ENCODE results near the gene CNTN5.

DNA sequence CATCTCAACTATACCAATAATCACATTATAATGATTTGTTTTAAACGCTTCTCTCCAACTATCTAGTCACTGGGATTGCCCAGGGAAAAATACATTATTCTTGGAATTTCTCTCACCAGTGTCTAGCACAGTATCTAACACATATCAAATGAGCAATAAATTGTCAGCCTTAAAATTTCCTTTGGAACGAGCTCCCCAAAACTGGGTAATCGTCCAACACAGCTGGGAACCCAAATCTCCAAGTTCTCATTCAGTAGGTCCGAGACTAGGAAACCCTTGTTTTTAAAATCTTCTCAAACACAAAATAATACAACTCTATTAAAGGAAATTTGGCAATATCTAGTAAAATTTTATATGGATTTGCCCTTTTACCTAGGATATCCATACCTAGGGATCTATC lies 1338.5 kb downstream of the CNTN5 start:
- TF ChIP-seq POLR2A (IDR thresholded peaks at IDR 0.05) = no peak
- TF ChIP-seq, protein P1, sequence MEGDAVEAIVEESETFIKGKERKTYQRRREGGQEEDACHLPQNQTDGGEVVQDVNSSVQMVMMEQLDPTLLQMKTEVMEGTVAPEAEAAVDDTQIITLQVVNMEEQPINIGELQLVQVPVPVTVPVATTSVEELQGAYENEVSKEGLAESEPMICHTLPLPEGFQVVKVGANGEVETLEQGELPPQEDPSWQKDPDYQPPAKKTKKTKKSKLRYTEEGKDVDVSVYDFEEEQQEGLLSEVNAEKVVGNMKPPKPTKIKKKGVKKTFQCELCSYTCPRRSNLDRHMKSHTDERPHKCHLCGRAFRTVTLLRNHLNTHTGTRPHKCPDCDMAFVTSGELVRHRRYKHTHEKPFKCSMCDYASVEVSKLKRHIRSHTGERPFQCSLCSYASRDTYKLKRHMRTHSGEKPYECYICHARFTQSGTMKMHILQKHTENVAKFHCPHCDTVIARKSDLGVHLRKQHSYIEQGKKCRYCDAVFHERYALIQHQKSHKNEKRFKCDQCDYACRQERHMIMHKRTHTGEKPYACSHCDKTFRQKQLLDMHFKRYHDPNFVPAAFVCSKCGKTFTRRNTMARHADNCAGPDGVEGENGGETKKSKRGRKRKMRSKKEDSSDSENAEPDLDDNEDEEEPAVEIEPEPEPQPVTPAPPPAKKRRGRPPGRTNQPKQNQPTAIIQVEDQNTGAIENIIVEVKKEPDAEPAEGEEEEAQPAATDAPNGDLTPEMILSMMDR (IDR thresholded peaks at IDR 0.05) = no peak

Data from uterus (tissue), 2 donors.